OCI-LY7 (cell line): ENCODE results near the gene KBTBD8. TPM values are rescaled to one million over a fixed set of nuclear protein-coding genes. Genes with fewer than 3 reads are reported as not detected.

ENCODE experiments used
- BruUV-seq: library from RNA; stranded (reverse); fragments of 400-500 nt; replicated peaks from 2 replicates; lab custom pipeline; 2021; lab: Mats Ljungman, UMichigan
- CTCF ChIA-PET: fragments of 300-600 bp; sonication (Branson Sonifier 250); formaldehyde crosslinking; loops from one replicate; lab custom pipeline; 2022; ENCODE audit warnings: antibody characterized with exemption; ENCODE audit not compliant: unreplicated experiment; lab: Charles Lee
- POLR2A ChIA-PET: fragments of 300-600 bp; sonication (Branson Sonifier 250); formaldehyde crosslinking; loops from one replicate; lab custom pipeline; 2022; ENCODE audit warnings: antibody characterized with exemption; lab: Charles Lee
- DNase-seq: peaks from one replicate; pipeline ENCODE4 v3.0.0-alpha.2; 2015; ENCODE audit warnings: low spot score
- H2AFZ ChIP-seq: fragments of 200-600 bp; sonication (generic), shearing (Covaris generic); 2 replicates; pipeline ENCODE4 v1.6.1; 2014; ENCODE audit warnings: mild to moderate bottlenecking, antibody characterized with exemption, low read length, moderate library complexity
- H3K27ac ChIP-seq: fragments of 200-600 bp; sonication (generic); 2 replicates; pipeline ENCODE4 v1.5.1; 2014; ENCODE audit warnings: mixed run types, low read depth, mild to moderate bottlenecking, moderate library complexity, low read length, inconsistent platforms; ENCODE audit not compliant: poor library complexity, severe bottlenecking
- H3K36me3 ChIP-seq: fragments of 200-600 bp; sonication (generic); 2 replicates; pipeline ENCODE4 v1.6.1; 2014; ENCODE audit warnings: mild to moderate bottlenecking, antibody characterized with exemption, low read length, moderate library complexity, mixed read lengths; ENCODE audit not compliant: insufficient read depth
- H3K4me1 ChIP-seq: fragments of 200-600 bp; sonication (generic); 2 replicates; pipeline ENCODE4 v1.5.1; 2014; ENCODE audit warnings: mild to moderate bottlenecking, low read length; ENCODE audit not compliant: insufficient read depth, poor library complexity, severe bottlenecking
- H3K4me2 ChIP-seq: fragments of 200-600 bp; sonication (generic); 2 replicates; pipeline ENCODE4 v1.6.1; 2014; ENCODE audit warnings: mild to moderate bottlenecking, low read length
- H3K4me3 ChIP-seq: fragments of 200-600 bp; sonication (generic); 2 replicates; pipeline ENCODE4 v1.5.1; 2014; ENCODE audit warnings: mild to moderate bottlenecking, low read depth, low read length; ENCODE audit not compliant: poor library complexity, severe bottlenecking
- H3K79me2 ChIP-seq: fragments of 200-600 bp; sonication (generic); 2 replicates; pipeline ENCODE4 v1.6.1; 2016; ENCODE audit warnings: low read depth, mild to moderate bottlenecking, low read length, moderate library complexity, mixed read lengths; ENCODE audit not compliant: insufficient read depth
- H3K9me2 ChIP-seq: fragments of 200-600 bp; sonication (generic); 2 replicates; pipeline ENCODE4 v1.6.1; 2016; ENCODE audit warnings: mild to moderate bottlenecking, low read length, mixed read lengths; ENCODE audit not compliant: insufficient read depth
- H3K9me3 ChIP-seq: fragments of 200-600 bp; sonication (generic); 2 replicates; pipeline ENCODE4 v1.6.1; 2014; ENCODE audit warnings: mild to moderate bottlenecking, mixed run types, low read length, mixed read lengths
- H4K20me1 ChIP-seq: fragments of 200-600 bp; sonication (generic); 2 replicates; pipeline ENCODE4 v1.6.1; 2014; ENCODE audit warnings: mild to moderate bottlenecking, antibody characterized with exemption, low read length, moderate library complexity, mixed read lengths; ENCODE audit not compliant: insufficient read depth
- CTCF ChIP-seq: fragments of 200-600 bp; sonication (generic); conservative IDR thresholded peaks from 2 replicates; pipeline ENCODE4 v1.5.1; 2014; ENCODE audit warnings: mild to moderate bottlenecking, antibody characterized with exemption, low read length, moderate library complexity, mixed read lengths
- EZH2phosphoT487 ChIP-seq: fragments of 200-600 bp; sonication (generic); IDR thresholded peaks from 2 replicates; pipeline ENCODE4 v1.6.1; 2018; ENCODE audit warnings: low read depth, borderline replicate concordance, mild to moderate bottlenecking, mixed run types, antibody characterized with exemption, low read length, moderate library complexity, mixed read lengths
- intact Hi-C: fragments of 100-400 bp; cut with micrococcal nuclease; formaldehyde crosslinking; loops from one replicate; pipeline ENCODE4 v1.10.0; 2022; ENCODE audit not compliant: unreplicated experiment
- total RNA-seq, 2 experiments: library from RNA; depleted of rRNA in 1 of 2; stranded (reverse); fragments of >200 nt in 1 of 2; shearing (Covaris generic) in 1 of 2; gene quantifications; 2 replicates each; pipeline ENCODE4 v1.2.3, GENCODE V29; 2014 to 2022

KBTBD8 gene
- total RNA-seq, 2 experiments from 2014 or later, result 16.4 to 24.8 TPM

- Histone ChIP-seq H3K9me2 (no peaks in the 10 kb centered on the region), H3K79me2 (no peaks in the 10 kb centered on the region), H4K20me1 (no peaks in the 10 kb centered on the region), H3K4me2 (no peak overlapping the region), H3K4me3 (no peak overlapping the region), H3K4me1 (peaks cover 10% of the 10 kb centered on the region), H3K36me3 (no peaks in the 10 kb centered on the region), H2AFZ (no peak overlapping the region), H3K27ac (no peak overlapping the region), H3K9me3 (no peaks in the 10 kb centered on the region)
- no TSS peak for BruUV-seq
- DNase-seq, result no peak
- intact Hi-C loops, result no loop called here
- ChIA-PET POLR2A (no interaction called here), CTCF (no interaction called here)
- TF ChIP-seq CTCF (no peak), EZH2phosphoT487 (no peak)
Observed at GRCh38 chr3:66986406-66986805, 11.7 kb upstream of the KBTBD8 start.

GRCh38 chr3:66989241-66989640 lies 8.9 kb upstream of the KBTBD8 start:
- Histone ChIP-seq H3K27ac (no peak overlapping the region), H3K36me3 (no peaks in the 10 kb centered on the region), H3K79me2 (no peaks in the 10 kb centered on the region), H3K9me3 (no peaks in the 10 kb centered on the region), H3K9me2 (no peaks in the 10 kb centered on the region), H3K4me2 (no peak overlapping the region), H3K4me1 (peaks cover 10% of the 10 kb centered on the region), H3K4me3 (no peak overlapping the region), H4K20me1 (no peaks in the 10 kb centered on the region), H2AFZ (peak overlapping the region; percentile 99; the same call in 1 of the 2 replicates)
- BruUV-seq, result no TSS peak
- TF ChIP-seq EZH2phosphoT487 (no peak), CTCF (no peak)
- no peak for DNase-seq
- CTCF ChIA-PET, result interaction anchor here (1.0 to 2.8 kb wide), 2 partner anchors 17 to 395 kb away, joined by 3 to 14 read pairs; no protein-coding TSS in a partner anchor
- POLR2A ChIA-PET, result interaction anchor here (0.6 to 3.1 kb wide), 10 partner anchors 9 to 471 kb away, joined by 3 to 16 read pairs (median 4); partner anchors contain the start of gene KBTBD8
- intact Hi-C loops, result no loop called here
